ENCODE measurements around the gene LRRTM4. TPM values are rescaled to one million over a fixed set of nuclear protein-coding genes. Genes with fewer than 3 reads are reported as not detected.

Gene LRRTM4
- total and polyA plus RNA-seq, 2 of the 13 experiments (the other 11 are each of a cell fraction or from before 2014, with no cell fraction given), result 1.2 TPM

- TF ChIP-seq ZNF687 (CRISPR knock-in tag; IDR thresholded peaks at IDR 0.05) (no peak), ZNF230 (CRISPR knock-in tag; IDR thresholded peaks at IDR 0.05) (no peak), ZNF550 (CRISPR knock-in tag; IDR thresholded peaks at IDR 0.05; ENCODE audit: borderline replicate concordance) (no peak), RARA (CRISPR knock-in tag; IDR thresholded peaks at IDR 0.05) (peak; percentile 89), RXRA (CRISPR knock-in tag; IDR thresholded peaks at IDR 0.05) (no peak), NFIB (CRISPR knock-in tag; IDR thresholded peaks at IDR 0.05; ENCODE audit: borderline replicate concordance) (no peak), MXD1 (CRISPR knock-in tag; IDR thresholded peaks at IDR 0.05) (no peak), ZNF576 (CRISPR knock-in tag; IDR thresholded peaks at IDR 0.05) (no peak), GATAD2A (CRISPR knock-in tag; IDR thresholded peaks at IDR 0.05) (peak; percentile 90), ZNF513 (CRISPR knock-in tag; conservative IDR thresholded peaks at IDR 0.05) (no peak), GATAD1 (CRISPR knock-in tag; IDR thresholded peaks at IDR 0.05) (peak; percentile 49), SALL2 (CRISPR knock-in tag; IDR thresholded peaks at IDR 0.05) (no peak), UBTF (CRISPR knock-in tag; IDR thresholded peaks at IDR 0.05) (no peak), FOXK1 (CRISPR knock-in tag; IDR thresholded peaks at IDR 0.05; ENCODE audit: borderline replicate concordance, low read depth) (peak; percentile 83; the same call in 1 of the 2 replicates), EHMT2 (IDR thresholded peaks at IDR 0.05; ENCODE audit: borderline replicate concordance, low read depth, low read length) (peak; percentile 83; the same call in 1 of the 2 replicates), ZBTB20 (CRISPR knock-in tag; IDR thresholded peaks at IDR 0.05; ENCODE audit: borderline replicate concordance, low read depth) (no peak), ETV5 (CRISPR knock-in tag; IDR thresholded peaks at IDR 0.05; ENCODE audit: borderline replicate concordance) (no peak), LBX2 (CRISPR knock-in tag; IDR thresholded peaks at IDR 0.05; ENCODE audit: borderline replicate concordance) (no peak), ZSCAN25 (CRISPR knock-in tag; IDR thresholded peaks at IDR 0.05) (no peak), ATF7 (IDR thresholded peaks at IDR 0.05) (peak; percentile 77), ATF7 (CRISPR knock-in tag; IDR thresholded peaks at IDR 0.05) (no peak; the same call in 1 of the 2 replicates), RFXAP (CRISPR knock-in tag; IDR thresholded peaks at IDR 0.05; ENCODE audit: borderline replicate concordance) (no peak), SOX5 (CRISPR knock-in tag; IDR thresholded peaks at IDR 0.05; ENCODE audit: borderline replicate concordance) (peak; percentile 76; the same call in 1 of the 2 replicates)
These were observed 626.7 kb downstream of the LRRTM4 start (continued) for GRCh38 chr2:76895469-76895868.
